Skin of body (tissue), 3 donors: ENCODE data around the gene MGARP. TPM values are rescaled to one million over a fixed set of nuclear protein-coding genes. Genes with fewer than 3 reads are reported as not detected.

ENCODE experiments used
- DNase-seq: peaks from one replicate; lab custom pipeline; 2025; lab: John Stamatoyannopoulos, UW
- small RNA-seq: library from RNA; depleted of rRNA; stranded (forward); fragments of <200 nt; gene quantifications from one replicate; pipeline ENCODE3, GENCODE V24; 2014; ENCODE audit warnings: low replicate concordance
- total RNA-seq: library from RNA; depleted of rRNA; stranded (reverse); fragments of >200 nt; gene quantifications from one replicate; pipeline ENCODE4 v1.2.3, GENCODE V29; 2014

MGARP gene
- total RNA-seq, 1 donor from 2014 or later = not detected

- DNase-seq = no peak
Measured at GRCh38 chr4:139245590-139245989, 34.4 kb downstream of the MGARP start.

- DNase-seq = no peak
Measured at GRCh38 chr4:139243448-139244365, 36.3 kb downstream of the MGARP start.

- DNase-seq = no peak
Measured at GRCh38 chr4:139242511-139243051, 37.4 kb downstream of the MGARP start.

DNA sequence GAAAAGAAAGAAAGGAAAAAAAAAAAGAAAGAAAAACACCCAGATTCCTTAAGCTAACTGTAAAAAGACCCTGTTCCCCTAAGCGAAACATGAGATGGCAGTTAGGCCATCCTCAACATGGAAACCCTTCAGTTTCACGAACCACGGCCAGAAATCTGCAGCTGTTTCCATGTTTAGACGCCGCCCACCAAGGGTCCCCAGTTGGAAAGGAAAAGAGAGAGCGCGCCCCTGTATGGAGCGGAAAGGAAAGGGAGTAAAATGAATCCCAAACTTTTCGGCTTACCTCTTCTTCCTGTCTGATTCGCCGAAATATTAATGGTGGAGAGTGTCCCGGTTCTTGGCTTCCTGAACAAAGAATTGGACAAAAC, 38.3 kb downstream of the MGARP start:
- DNase-seq = no peak

DNA sequence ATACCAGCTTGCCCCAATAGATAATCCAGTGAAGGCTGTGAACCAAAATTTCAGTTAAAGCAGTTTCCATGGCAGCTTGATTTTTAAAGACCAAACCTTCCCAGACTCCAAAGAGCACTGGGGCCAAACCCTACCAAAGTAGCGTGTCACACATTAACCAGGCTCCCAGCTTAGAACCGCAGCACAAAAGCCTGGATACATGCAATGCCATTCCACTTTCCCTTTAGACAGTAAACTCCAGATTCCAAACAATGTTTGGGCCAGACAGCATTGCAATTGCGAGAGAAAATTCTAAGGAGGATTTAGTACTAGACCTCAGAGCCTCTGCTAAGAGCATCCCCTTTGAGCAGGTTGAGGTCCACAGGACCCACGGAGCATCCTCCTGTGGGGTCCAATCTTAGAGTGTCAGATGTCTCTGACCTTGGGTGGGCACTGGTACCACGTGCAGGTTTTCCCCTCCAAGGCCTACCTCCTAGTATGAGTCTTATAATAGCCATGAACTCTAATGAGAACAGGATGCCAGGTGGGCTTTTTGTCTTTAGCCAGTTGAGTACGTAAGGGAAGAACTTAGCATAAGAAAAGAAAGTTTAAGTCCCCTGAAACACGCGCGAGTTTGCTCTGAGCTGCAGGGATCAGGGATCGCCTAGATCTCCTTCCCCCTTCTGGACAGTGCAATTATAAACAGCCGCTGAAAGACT, 38.8 kb downstream of the MGARP start:
- no peak for DNase-seq

DNA sequence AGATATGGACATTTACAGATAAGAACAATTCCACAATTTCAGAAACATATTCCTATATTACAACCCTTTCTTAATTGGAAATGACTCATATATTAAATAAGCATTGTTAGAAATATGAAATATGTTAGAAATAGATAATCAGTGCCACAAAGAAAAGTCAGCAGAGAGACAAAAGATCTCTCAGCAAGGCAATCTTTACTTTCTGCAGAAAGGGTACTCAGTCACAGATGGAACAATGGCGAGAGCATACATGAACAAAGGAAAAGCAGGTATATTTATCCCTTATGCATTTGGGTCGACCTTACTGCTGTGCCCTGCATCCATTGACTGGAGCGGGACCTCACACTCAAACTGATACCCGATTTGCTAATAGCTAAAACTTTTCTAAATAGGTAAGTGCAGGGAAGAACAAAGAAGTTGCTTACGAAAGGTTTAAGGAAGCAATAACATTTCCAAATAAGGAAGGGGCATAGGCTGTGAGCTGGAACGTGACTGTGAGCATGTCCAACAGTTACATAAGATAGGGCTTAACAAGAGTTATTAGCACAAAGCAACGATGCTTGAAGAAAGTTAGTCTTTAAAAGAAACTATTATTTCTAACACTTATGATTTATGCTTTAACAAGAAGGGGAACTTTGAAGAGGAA, 40.8 kb downstream of the MGARP start:
- no peak for DNase-seq

DNA sequence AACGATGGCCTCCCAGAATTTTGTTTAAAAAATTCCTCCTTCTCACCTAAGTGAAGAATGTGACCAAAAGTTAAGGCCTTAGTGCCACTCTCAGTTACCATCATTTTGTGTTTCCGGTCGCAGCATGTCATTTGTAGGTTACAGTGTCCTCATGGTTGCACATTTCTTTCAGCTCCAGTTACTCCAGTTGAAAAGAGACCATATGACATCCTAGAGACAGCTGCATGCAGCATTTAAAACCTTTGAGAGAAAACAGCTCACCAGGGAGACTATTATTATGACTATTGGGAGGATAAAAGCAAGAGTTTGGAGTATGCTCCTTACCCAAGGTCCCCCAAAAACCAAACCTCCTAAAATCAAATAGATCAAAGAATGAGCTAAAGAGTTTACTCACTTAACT, 45.8 kb downstream of the MGARP start:
- DNase-seq = no peak

GRCh38 chr4:139229534-139230039, 50.4 kb downstream of the MGARP start:
- DNase-seq = no peak

GRCh38 chr4:139227729-139228404, 52.2 kb downstream of the MGARP start:
- no peak for DNase-seq

DNA sequence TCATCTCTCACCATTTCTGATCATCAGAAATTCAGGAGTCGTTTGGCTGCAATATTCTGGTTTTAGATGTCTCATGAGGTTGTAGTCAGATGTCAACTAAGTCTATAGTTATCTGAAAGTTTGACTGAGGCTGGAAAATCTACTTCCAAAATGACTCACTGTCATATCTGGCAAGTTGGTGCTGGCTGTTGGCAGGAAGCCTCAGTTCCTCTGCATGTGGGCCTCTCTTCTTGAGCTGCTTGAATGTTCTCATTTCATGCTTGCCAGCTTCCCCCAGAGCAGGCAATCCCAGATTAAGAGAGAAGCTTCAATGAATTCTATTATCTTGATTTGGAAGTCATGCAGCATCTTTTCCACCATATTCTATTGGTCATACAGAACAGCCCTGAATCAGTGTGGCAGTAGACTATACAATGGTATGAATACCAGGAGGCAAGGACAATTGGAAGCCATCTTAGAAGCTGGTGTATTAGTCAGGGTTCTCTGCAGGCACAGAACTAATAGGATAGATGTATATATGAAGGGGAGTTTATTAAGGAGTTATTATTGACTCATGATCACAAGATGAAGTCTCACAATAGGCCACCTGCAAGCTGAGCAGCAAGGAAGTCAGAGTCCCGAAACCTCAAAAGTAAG, 56.2 kb downstream of the MGARP start:
- no peak for DNase-seq

DNA sequence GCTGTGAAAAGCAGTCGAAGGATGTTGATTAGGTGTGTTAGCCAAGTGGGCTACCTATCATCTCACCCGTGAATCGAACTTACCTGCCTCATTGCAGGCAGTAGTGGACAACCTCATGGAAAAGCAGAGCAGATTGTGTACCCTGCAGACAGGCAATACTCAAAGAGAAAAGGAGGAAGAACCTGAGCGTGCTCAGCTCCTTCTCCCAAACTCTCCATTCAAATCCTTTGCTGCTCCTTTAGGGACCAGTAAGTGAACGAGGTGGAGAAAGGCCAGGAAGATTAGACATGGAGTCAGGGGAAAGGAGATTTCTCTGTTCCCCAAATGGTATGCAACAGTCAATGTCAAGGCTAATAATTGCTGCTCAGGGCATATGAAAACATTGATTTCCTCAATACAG, 57.8 kb downstream of the MGARP start:
- no peak for DNase-seq

- DNase-seq = no peak
Measured at GRCh38 chr4:139221687-139222086, 58.3 kb downstream of the MGARP start.

GRCh38 chr4:139219450-139220055, 60.5 kb downstream of the MGARP start:
- no peak for DNase-seq

Small RNA genes within 50 kb of the gene (small RNA-seq; reads per million reads assigned to genes)
- not detected for gene RNU6-1074P
- gene RNU6-1214P = not detected
- not detected for gene RNU6-506P

Other genes starting within 250 kb of the MGARP start
- gene ELF2, start 103.0 kb downstream of the MGARP start, total RNA-seq = 66.2 TPM
- gene NAA15, start 21.3 kb upstream of the MGARP start, total RNA-seq = 35.6 TPM
- 33.1 TPM for gene NDUFC1, start 22.3 kb upstream of the MGARP start, total RNA-seq
- gene RAB33B, start 173.9 kb upstream of the MGARP start, total RNA-seq = 16.3 TPM